Right kidney (tissue), 1 donor: ENCODE measurements around the gene MTX1.

Source experiments
- DNase-seq: peaks from one replicate; pipeline ENCODE4 v3.0.0-alpha.2; 2016

The MTX1 gene

DNA sequence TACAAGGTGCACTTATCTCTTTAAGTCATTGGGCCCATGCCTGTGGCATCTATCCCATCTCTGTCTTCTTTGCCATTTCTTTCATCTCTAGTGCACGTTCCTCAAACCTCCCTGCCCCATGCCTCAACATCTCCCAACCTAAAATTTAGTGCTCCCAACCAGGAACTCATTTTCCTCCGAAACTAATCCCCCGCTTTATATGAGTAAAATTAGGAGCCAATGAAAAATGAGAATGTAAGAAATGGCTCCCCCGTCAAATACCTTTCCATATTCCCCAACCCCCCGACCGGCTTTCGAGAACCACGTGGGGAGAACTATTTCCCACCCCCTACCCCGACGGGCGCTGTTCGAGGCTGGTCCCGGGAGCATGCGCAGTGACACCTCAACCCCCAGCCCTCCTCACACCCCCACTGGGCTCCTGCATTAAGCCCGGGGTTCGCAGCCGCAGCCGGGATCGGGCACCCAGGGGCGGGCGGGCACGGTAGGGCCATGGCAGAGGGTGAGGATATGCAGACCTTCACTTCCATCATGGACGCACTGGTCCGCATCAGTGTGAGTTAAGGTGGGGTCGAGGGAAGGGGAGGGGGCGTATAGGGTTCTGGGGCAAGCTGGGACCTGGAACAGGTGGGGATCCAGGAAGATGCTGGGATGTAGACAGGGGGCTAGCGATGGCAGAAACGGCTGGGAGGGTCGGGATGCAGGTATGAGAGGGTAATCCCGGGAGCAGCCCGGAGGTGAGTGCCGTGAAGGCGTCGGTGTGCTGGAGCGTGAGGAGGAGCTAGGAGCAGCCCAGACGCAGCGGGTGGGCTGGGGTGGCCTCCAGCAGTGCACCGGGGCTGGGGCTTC is 34.8 kb upstream of the MTX1 start, which contains the start of gene TRIM46:
Gene TRIM46, plus strand, starts transcription at position 372 of the 846 bp plus-strand sequence. Its CDS starts 118 bp downstream, at position 490.
- DNase-seq = peak; percentile 56

GRCh38 chr1:155174324-155175280 is 33.9 kb upstream of the MTX1 start:
- peak; percentile 37 for DNase-seq

DNA sequence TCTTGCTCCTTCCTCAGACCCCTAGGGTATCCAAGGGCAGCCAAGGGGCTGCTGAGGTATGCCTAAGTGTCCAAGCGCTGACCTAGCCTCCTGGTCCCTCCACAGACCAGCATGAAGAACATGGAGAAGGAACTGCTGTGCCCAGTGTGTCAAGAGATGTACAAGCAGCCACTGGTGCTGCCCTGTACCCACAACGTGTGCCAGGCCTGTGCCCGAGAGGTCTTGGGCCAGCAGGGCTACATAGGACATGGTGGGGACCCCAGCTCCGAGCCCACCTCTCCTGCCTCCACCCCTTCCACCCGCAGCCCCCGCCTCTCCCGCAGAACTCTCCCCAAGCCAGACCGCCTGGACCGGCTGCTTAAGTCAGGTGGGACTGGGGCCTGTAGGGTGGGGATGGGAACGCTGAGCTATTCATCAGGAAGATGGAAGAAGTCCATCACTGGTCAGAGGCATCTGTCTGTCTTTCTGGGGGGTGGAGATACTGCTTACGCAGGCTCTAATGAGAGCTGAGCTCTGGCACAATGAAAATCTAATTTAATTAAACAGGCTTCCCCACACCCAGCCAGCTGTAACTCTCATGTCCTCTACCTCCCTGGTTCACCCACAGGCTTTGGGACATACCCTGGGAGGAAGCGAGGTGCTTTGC is 33.1 kb upstream of the MTX1 start:
- DNase-seq = no peak

- DNase-seq = no peak
Measured at GRCh38 chr1:155175927-155176371, 32.5 kb upstream of the MTX1 start.

DNA sequence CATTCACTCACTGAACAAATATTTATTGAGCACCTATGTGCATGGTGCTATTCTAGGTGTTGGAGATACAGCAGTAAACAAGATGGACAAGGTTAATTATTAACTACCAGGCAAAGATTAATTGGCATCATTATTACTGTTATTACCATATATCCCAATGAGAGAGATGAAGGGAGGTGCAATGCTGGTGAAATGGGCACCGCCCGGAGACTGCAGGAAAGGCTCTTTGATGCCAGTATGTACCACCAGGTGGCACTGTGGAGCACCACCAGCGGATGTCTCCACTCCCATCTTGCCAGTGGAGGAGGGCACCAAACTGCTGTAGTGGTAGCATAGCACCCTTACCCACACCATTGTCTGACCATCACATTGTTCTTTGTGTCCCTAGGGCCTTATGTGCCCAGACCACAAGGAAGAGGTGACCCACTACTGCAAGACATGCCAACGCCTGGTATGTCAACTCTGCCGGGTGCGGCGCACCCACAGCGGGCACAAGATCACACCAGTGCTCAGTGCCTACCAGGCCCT is 31.9 kb upstream of the MTX1 start:
- DNase-seq = peak; percentile 64

DNA sequence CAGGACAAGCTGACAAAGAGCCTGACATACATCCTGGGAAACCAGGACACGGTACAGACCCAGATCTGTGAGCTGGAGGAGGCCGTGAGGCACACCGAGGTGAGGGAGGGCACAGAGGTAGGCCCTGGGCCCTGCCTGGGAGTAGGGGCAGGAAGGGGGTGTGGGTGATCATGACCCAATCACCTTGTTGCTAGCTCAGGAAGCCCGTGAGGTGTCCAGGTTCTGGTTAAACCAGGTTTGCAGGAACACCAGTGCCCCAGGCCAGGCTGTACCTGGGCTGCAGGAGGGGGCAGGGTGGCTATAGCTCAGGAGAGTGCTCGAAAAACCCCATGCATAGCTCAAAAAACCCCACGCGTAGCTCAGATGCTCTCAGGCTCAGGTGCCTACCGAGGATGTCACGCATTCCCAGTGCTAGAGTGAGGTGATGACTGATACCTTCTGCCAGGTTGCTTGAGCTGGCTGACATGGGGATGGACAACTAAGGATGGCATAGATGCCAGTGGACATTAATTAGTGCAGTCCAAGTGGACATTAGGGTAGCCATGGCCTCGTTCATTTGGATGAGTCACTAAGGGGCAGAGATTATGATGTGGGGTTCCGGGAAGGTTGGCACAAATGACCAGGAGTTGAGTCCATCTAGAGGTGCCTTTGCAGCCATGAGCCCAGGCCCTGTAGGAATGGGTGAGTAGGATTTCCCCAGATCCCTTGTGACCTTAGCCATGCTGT is 31.1 kb upstream of the MTX1 start:
- no peak for DNase-seq

DNA sequence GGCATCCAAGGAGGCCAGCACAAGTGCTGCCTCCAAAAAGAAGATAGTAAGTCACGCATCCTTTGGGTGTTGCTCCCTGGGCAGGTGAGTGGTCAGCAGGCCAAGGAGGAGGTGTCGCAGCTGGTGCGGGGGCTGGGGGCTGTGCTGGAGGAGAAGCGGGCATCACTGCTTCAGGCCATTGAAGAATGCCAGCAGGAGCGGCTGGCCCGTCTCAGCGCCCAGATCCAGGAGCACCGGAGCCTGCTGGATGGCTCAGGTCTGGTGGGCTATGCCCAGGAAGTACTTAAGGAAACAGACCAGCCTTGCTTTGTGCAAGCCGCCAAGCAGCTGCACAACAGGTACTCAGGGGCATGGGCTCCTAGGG is 30.6 kb upstream of the MTX1 start:
- DNase-seq = no peak

GRCh38 chr1:155178441-155179111 is 29.9 kb upstream of the MTX1 start:
- DNase-seq = no peak

DNA sequence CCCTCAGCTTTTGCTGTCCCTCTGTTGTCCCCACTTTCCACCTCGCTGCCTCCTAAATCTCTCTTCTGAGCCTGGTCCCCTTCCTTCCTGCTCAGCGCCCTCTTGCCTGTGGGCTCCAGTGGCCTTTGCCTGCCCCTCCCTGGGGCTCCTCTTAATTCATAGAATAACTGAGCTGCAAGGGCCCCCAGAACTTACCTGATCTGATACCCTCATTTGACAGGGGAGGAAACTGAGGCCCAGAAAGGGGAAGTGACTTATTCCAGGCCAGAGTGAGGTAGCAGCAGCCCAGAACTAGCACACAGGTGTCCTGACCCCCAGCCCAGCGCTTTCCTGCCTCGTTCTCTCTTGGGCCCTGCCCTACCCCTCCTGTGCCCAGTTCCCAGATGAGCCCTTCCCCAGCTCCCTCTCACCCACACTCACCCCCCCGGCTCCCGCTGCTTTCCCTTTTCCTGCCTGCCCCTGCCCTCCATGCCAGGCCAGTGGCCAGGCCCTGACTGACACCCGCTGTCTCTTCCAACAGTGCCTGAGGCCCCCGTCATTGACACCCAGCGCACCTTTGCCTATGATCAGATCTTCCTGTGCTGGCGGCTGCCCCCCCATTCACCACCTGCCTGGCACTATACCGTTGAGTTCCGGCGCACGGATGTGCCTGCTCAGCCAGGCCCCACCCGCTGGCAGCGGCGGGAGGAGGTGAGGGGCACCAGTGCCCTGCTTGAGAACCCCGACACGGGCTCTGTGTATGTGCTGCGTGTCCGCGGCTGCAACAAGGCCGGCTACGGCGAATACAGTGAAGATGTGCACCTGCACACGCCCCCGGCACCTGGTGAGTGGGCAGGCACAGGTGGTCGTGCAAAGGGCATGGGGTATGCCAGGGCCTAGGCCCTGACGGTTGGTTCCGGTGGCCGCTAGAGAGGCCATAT is 29.1 kb upstream of the MTX1 start:
- no peak for DNase-seq

- DNase-seq = no peak
Measured at GRCh38 chr1:155181371-155182051, 27.0 kb upstream of the MTX1 start.

GRCh38 chr1:155182052-155182550 is 26.4 kb upstream of the MTX1 start:
- no peak for DNase-seq

DNA sequence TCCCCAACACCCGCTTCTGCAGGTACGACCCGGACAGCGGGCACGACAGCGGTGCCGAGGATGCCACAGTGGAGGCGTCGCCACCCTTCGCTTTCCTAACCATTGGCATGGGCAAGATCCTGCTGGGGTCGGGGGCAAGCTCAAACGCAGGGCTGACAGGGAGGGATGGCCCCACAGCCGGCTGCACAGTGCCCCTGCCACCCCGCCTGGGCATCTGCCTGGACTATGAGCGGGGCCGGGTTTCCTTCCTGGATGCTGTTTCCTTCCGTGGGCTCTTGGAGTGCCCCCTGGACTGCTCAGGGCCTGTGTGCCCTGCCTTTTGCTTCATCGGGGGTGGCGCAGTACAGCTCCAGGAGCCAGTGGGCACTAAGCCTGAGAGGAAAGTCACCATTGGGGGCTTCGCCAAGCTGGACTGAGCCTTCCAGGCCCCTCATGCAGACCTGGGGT is 24.7 kb upstream of the MTX1 start:
- DNase-seq = no peak

GRCh38 chr1:155184351-155184811 is 24.1 kb upstream of the MTX1 start:
- no peak for DNase-seq

DNA sequence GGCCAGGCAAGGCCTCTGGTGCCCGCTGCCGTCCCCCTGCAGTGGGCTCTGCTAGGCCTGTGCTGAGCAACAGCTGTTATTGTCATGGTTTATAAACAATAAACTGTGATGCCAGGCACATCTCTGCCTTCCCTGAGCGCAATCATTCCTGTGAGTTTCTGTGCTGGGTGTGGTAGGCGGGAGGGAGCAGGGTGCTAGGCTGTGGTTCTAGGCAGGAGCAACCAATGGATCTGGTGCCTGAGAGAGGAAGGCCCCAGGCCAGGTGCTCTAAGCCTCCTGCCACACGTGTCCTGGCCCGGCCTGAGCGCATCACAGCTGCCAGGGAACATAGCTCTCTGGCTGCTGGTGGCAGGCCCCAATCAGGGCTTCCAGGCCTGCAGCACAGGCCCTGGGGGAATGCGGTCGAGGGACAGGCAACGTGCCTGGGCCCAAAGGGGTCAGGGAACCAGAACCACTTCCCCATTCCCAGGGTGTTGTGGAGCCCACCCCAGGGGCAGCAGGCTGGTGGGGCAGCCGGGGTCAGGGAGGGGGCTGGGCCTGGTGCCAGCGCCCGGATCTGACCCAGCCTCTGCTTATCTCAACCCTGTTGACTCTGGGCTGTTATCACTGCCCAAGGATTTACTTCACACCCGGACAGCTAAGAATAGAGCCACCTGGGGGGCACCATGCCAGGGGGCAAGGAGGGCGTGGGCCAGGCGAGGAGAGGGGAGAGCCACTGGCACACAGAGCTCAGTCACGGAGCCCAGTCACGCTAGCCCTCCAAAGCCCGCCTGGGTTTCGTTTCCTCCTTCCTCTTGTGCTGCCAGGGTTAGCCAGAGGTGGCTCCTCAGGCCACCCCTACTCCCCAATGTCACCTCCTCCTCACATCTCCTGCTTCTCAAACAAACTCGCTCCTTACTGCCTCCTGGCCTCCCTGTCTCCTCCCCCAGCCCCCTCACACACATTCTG is 23.4 kb upstream of the MTX1 start:
- peak; percentile 56 for DNase-seq

DNA sequence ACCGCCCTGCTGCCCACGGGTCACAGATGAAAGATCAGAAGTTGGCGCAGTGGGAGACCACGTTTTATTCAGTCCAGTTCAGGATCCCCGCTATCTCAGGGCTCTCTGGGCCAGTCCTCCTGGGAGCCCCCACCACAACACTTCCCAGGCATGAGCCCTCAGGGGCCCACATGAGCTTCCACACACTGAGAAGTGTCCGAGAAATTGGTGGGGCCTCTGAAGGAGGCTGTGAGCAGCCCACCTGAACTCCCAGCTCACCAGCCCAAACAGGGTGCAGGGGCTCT is 22.8 kb upstream of the MTX1 start:
- DNase-seq = no peak

- DNase-seq = peak; percentile 67
Measured at GRCh38 chr1:155186067-155186793, 22.3 kb upstream of the MTX1 start.

GRCh38 chr1:155186794-155187455 is 21.6 kb upstream of the MTX1 start:
- DNase-seq = no peak
